Measurements from ENCODE around the gene SCML1. TPM values are rescaled to one million over a fixed set of nuclear protein-coding genes. Genes with fewer than 3 reads are reported as not detected.

Gene SCML1
- polyA plus RNA-seq, 1 donor (not counting 4 experiments of a cell fraction or from before 2014, with no cell fraction given): 19.9 TPM

DNA sequence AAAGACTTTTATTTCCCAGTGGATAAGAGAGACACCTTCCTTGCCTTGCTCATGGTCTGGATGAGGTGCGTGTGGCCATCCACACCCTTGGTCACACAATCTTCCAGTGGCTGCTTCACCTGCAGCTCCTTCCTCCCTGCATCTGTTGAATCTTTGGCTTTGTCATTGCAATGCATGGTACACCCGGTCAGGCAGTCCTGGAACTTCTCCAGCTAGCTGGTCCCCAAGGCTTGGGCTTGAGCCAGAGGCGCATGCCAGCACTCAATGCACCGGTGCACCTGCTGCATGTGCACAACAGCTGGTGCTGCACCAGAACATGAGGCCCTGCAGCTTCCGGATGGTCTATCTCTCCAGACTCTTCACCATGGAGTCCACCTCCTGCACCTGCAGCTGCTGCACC is 31.7 kb downstream of the SCML1 start:
- no peak for FAIRE-seq
- Histone ChIP-seq H4K20me1 (ENCODE audit: control insufficient read depth, extremely low read depth, insufficient read depth, low read length) (no peaks in the 10 kb centered on the region), H3K9me3 (ENCODE audit: control insufficient read depth, low read depth, low read length) (no peaks in the 10 kb centered on the region), H3K27me3 (ENCODE audit: control insufficient read depth, extremely low read depth, insufficient read depth, low read length) (peaks cover 11% of the 10 kb centered on the region), H3K9ac (ENCODE audit: control insufficient read depth, extremely low read depth, insufficient read depth, low read length) (no peak overlapping the region), H3K4me3 (ENCODE audit: control insufficient read depth in 2 of 3, extremely low read depth in 1 of 3, insufficient read depth in 2 of 3, low read depth in 1 of 3, low read length in 3 of 3) (no peak overlapping the region), H3K9me1 (ENCODE audit: control insufficient read depth, extremely low read depth, insufficient read depth, low read length) (no peaks in the 10 kb centered on the region), H3K79me2 (ENCODE audit: control insufficient read depth, insufficient read depth, low read length) (no peaks in the 10 kb centered on the region), H3K4me2 (ENCODE audit: control insufficient read depth, extremely low read depth, insufficient read depth, low read depth, low read length) (no peak overlapping the region), H3K4me1 (ENCODE audit: control insufficient read depth, extremely low read depth, insufficient read depth, low read length) (no peaks in the 10 kb centered on the region), H2AFZ (ENCODE audit: control insufficient read depth, low read length) (no peak overlapping the region), H3K27ac (ENCODE audit: control insufficient read depth, insufficient read depth, low read length) (no peak overlapping the region), H3K36me3 (ENCODE audit: control insufficient read depth in 2 of 2, extremely low read depth in 1 of 2, insufficient read depth in 2 of 2, low read length in 2 of 2) (no peaks in the 10 kb centered on the region)
- no peak for TF ChIP-seq EZH2 (IDR thresholded peaks at IDR 0.05; ENCODE audit: low read length)
- TF ChIP-seq, protein P1, sequence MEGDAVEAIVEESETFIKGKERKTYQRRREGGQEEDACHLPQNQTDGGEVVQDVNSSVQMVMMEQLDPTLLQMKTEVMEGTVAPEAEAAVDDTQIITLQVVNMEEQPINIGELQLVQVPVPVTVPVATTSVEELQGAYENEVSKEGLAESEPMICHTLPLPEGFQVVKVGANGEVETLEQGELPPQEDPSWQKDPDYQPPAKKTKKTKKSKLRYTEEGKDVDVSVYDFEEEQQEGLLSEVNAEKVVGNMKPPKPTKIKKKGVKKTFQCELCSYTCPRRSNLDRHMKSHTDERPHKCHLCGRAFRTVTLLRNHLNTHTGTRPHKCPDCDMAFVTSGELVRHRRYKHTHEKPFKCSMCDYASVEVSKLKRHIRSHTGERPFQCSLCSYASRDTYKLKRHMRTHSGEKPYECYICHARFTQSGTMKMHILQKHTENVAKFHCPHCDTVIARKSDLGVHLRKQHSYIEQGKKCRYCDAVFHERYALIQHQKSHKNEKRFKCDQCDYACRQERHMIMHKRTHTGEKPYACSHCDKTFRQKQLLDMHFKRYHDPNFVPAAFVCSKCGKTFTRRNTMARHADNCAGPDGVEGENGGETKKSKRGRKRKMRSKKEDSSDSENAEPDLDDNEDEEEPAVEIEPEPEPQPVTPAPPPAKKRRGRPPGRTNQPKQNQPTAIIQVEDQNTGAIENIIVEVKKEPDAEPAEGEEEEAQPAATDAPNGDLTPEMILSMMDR (optimal IDR thresholded peaks at IDR 0.05 in 1 of 3, IDR thresholded peaks at IDR 0.05 in 1 of 3, conservative IDR thresholded peaks at IDR 0.05 in 1 of 3; ENCODE audit: extremely low read depth in 1 of 3, insufficient read depth in 2 of 3, low read length in 3 of 3): no peak
- no peak for DNase-seq (ENCODE audit: low read depth, low spot score)
- dilution Hi-C loops (cut with MboI; ENCODE audit: extremely low pct_ligation_motif_present, low sequenced_read_pairs): no loop called here

DNA sequence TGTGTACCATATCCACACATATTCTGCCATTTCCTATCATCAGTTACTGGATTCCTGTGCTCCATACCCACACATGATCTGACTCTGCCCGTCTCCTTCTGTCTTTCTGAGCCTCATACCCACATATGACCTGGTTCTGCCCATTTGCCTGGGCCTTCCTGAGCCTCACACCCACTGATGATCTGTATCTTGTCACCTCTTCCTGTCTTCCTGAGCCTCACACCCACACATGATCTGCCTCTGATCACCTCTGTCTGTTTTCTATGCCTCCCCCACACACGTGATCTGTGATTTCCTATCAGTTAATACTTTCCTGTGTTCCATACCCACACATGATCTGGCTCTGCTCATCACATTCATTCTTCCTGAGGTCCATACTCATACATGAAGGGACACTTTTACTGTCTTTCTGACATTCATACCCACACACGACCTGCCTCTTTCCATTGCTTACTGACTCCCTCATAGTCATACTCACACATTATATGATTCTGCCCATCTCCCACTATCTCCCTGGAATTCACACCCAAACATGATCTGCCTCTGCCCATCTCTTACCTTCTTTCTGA is 32.5 kb downstream of the SCML1 start:
- Histone ChIP-seq H3K27me3 (ENCODE audit: control insufficient read depth, extremely low read depth, insufficient read depth, low read length) (peaks cover 11% of the 10 kb centered on the region), H2AFZ (ENCODE audit: control insufficient read depth, low read length) (no peak overlapping the region), H3K4me3 (ENCODE audit: control insufficient read depth in 2 of 3, extremely low read depth in 1 of 3, insufficient read depth in 2 of 3, low read depth in 1 of 3, low read length in 3 of 3) (no peak overlapping the region), H3K9me3 (ENCODE audit: control insufficient read depth, low read depth, low read length) (no peaks in the 10 kb centered on the region), H3K4me1 (ENCODE audit: control insufficient read depth, extremely low read depth, insufficient read depth, low read length) (no peaks in the 10 kb centered on the region), H3K27ac (ENCODE audit: control insufficient read depth, insufficient read depth, low read length) (no peak overlapping the region), H3K36me3 (ENCODE audit: control insufficient read depth in 2 of 2, extremely low read depth in 1 of 2, insufficient read depth in 2 of 2, low read length in 2 of 2) (no peaks in the 10 kb centered on the region), H4K20me1 (ENCODE audit: control insufficient read depth, extremely low read depth, insufficient read depth, low read length) (no peaks in the 10 kb centered on the region), H3K4me2 (ENCODE audit: control insufficient read depth, extremely low read depth, insufficient read depth, low read depth, low read length) (no peak overlapping the region), H3K9ac (ENCODE audit: control insufficient read depth, extremely low read depth, insufficient read depth, low read length) (no peak overlapping the region), H3K9me1 (ENCODE audit: control insufficient read depth, extremely low read depth, insufficient read depth, low read length) (no peaks in the 10 kb centered on the region), H3K79me2 (ENCODE audit: control insufficient read depth, insufficient read depth, low read length) (no peaks in the 10 kb centered on the region)
- no peak for DNase-seq (ENCODE audit: low read depth, low spot score)
- no peak for TF ChIP-seq EZH2 (IDR thresholded peaks at IDR 0.05; ENCODE audit: low read length)
- TF ChIP-seq, protein P1 (optimal IDR thresholded peaks at IDR 0.05 in 1 of 3, IDR thresholded peaks at IDR 0.05 in 1 of 3, conservative IDR thresholded peaks at IDR 0.05 in 1 of 3; ENCODE audit: extremely low read depth in 1 of 3, insufficient read depth in 2 of 3, low read length in 3 of 3): no peak
- dilution Hi-C loops (cut with MboI; ENCODE audit: extremely low pct_ligation_motif_present, low sequenced_read_pairs): no loop called here
- FAIRE-seq: no peak
